GM23338 (cell line): Measurements from ENCODE around the gene RAB11B. TPM values are rescaled to one million over a fixed set of nuclear protein-coding genes. Genes with fewer than 3 reads are reported as not detected.
A peak's percentile ranks its signal among the peaks of the same experiment; 100 is the strongest.
"Not testable (repeated sequence)": the region's sequence is repeated elsewhere in the genome, so short reads cannot be mapped to it uniquely, and the experiment has no call there.

ENCODE experiments used
- ATAC-seq: fragments of 200-7000 bp; cut with Tn5 transposase; 3 replicates; pipeline ENCODE4 v1.9.1; 2020
- DNase-seq: peaks from one replicate; pipeline ENCODE4 v3.0.0-alpha.2; 2015; ENCODE audit warnings: low spot score
- H2AFZ ChIP-seq: fragments of 200-600 bp; sonication (generic); 2 replicates; pipeline ENCODE4 v1.8.0; 2016; ENCODE audit warnings: antibody characterized with exemption, mild to moderate bottlenecking, moderate library complexity
- H3F3A ChIP-seq: fragments of 200-600 bp; sonication (generic); replicated peaks from 2 replicates; pipeline ENCODE4 v1.8.0; 2017; ENCODE audit warnings: antibody characterized with exemption, mixed run types, low read depth
- H3K27ac ChIP-seq: fragments of 200-600 bp; sonication (generic); 2 replicates; pipeline ENCODE4 v1.6.1; 2016; ENCODE audit warnings: low read depth
- H3K27me3 ChIP-seq: fragments of 200-600 bp; sonication (generic); 2 replicates; pipeline ENCODE4 v1.8.0; 2016; ENCODE audit warnings: mild to moderate bottlenecking, mixed run types, moderate library complexity; ENCODE audit not compliant: insufficient read depth
- H3K36me3 ChIP-seq: fragments of 200-600 bp; sonication (generic); 2 replicates; pipeline ENCODE4 v1.8.0; 2016; ENCODE audit warnings: mild to moderate bottlenecking; ENCODE audit not compliant: insufficient read depth
- H3K4me1 ChIP-seq: fragments of 200-600 bp; sonication (generic); 2 replicates; pipeline ENCODE4 v1.8.0; 2016; ENCODE audit warnings: mild to moderate bottlenecking, moderate library complexity; ENCODE audit not compliant: insufficient read depth
- H3K4me2 ChIP-seq: fragments of 200-600 bp; sonication (generic); 2 replicates; pipeline ENCODE4 v1.7.1; 2017; ENCODE audit warnings: mixed run types
- H3K4me3 ChIP-seq: fragments of 200-600 bp; sonication (generic); 2 replicates; pipeline ENCODE4 v1.6.1; 2016; ENCODE audit warnings: mixed run types
- H3K79me2 ChIP-seq: fragments of 200-600 bp; sonication (generic); replicated peaks from 2 replicates; pipeline ENCODE4 v1.8.0; 2017; ENCODE audit warnings: mild to moderate bottlenecking; ENCODE audit not compliant: insufficient read depth
- H3K9me2 ChIP-seq: fragments of 200-600 bp; sonication (generic); 2 replicates; pipeline ENCODE4 v1.8.0; 2017; ENCODE audit not compliant: insufficient read depth
- H4K20me1 ChIP-seq: fragments of 200-600 bp; sonication (generic); replicated peaks from 2 replicates; pipeline ENCODE4 v1.8.0; 2017; ENCODE audit warnings: mild to moderate bottlenecking; ENCODE audit not compliant: insufficient read depth
- H3K27ac Mint-ChIP-seq: 2 replicates; pipeline ENCODE4 v1.8.0; 2020; ENCODE audit warnings: inconsistent platforms, mild to moderate bottlenecking, moderate library complexity, mixed read lengths
- H3K27me3 Mint-ChIP-seq: 3 replicates; pipeline ENCODE4 v1.8.0; 2022; ENCODE audit warnings: low read depth, mild to moderate bottlenecking, moderate library complexity, mixed read lengths, inconsistent platforms; ENCODE audit not compliant: insufficient read depth, poor library complexity
- H3K36me3 Mint-ChIP-seq: 3 replicates; pipeline ENCODE4 v1.8.0; 2021; ENCODE audit warnings: low read depth, mild to moderate bottlenecking, inconsistent platforms, moderate library complexity, mixed read lengths
- H3K4me1 Mint-ChIP-seq: 3 replicates; pipeline ENCODE4 v1.8.0; 2020; ENCODE audit warnings: mild to moderate bottlenecking, inconsistent platforms, mixed read lengths
- H3K4me3 Mint-ChIP-seq: 3 replicates; pipeline ENCODE4 v1.8.0; 2021; ENCODE audit warnings: moderate library complexity, mild to moderate bottlenecking, inconsistent platforms, mixed read lengths
- H3K9me3 Mint-ChIP-seq: 3 replicates; pipeline ENCODE4 v1.8.0; 2020; ENCODE audit warnings: moderate library complexity, mild to moderate bottlenecking, inconsistent platforms, mixed read lengths
- ETS1 ChIP-seq: IDR thresholded peaks from 2 replicates; pipeline ENCODE4 v1.6.1; 2016; ENCODE audit warnings: antibody characterized with exemption
- ZNF462 ChIP-seq: fragments of 250-450 bp; sonication (Bioruptor Pico); IDR thresholded peaks from 2 replicates; pipeline ENCODE4 v1.5.0; 2020; ENCODE audit warnings: mild to moderate bottlenecking, moderate library complexity
- polyA plus RNA-seq: library from polyadenylated mRNA; unstranded; fragments of >200 nt; fragmentation: Nextera tagmentation; extraction: Ambion mirVana; gene quantifications from 2 replicates; pipeline ENCODE4 v1.2.1, GENCODE V29; 2016
- total RNA-seq: library from RNA; depleted of rRNA; stranded (reverse); fragments of >200 nt; shearing (Covaris generic); gene quantifications from 2 replicates; pipeline ENCODE4 v1.2.3, GENCODE V29; 2014

Gene RAB11B
- total and polyA plus RNA-seq, 2 experiments from 2014 or later = 66.0 to 79.6 TPM

GRCh38 chr19:8441725-8442544 is 51.8 kb downstream of the RAB11B start:
- Mint-ChIP-seq H3K27me3 (peaks cover 6% of the 10 kb centered on the region), H3K4me3 (peak overlapping the region; percentile 20; the same call in 2 of the 3 replicates), H3K4me1 (peaks cover 19% of the 10 kb centered on the region), H3K36me3 (peaks cover 21% of the 10 kb centered on the region), H3K27ac (peak overlapping the region; percentile 86), H3K9me3 (no peaks in the 10 kb centered on the region)
- H3K27me3 ChIP-seq = no peaks in the 10 kb centered on the region
- peaks cover 26% of the 10 kb centered on the region for H3K79me2 ChIP-seq
- peak overlapping the region; percentile 0; the same call in 1 of the 2 replicates for H2AFZ ChIP-seq
- H4K20me1 ChIP-seq = peaks cover 11% of the 10 kb centered on the region
- H3K27ac ChIP-seq = peak overlapping the region; percentile 52
- no peak overlapping the region for H3K4me2 ChIP-seq
- no peak overlapping the region for H3K4me3 ChIP-seq
- DNase-seq (peak; percentile 83), ATAC-seq (peak; percentile 60)
- H3K9me2 ChIP-seq = no peaks in the 10 kb centered on the region
- peaks cover 21% of the 10 kb centered on the region for H3F3A ChIP-seq
- TF ChIP-seq ZNF462 = no peak
- no peaks in the 10 kb centered on the region; the same call in 1 of the 2 replicates for H3K36me3 ChIP-seq
- peaks cover 15% of the 10 kb centered on the region; the same call in 1 of the 2 replicates for H3K4me1 ChIP-seq

GRCh38 chr19:8444140-8444676 is 54.0 kb downstream of the RAB11B start:
- Histone ChIP-seq H3K4me3 (peak overlapping the region; percentile 97), H3F3A (peaks cover 21% of the 10 kb centered on the region), H4K20me1 (peaks cover 22% of the 10 kb centered on the region), H3K27ac (peak overlapping the region; percentile 97), H3K4me1 (peaks cover 34% of the 10 kb centered on the region), H2AFZ (peak overlapping the region; percentile 77), H3K4me2 (peak overlapping the region; percentile 85), H3K79me2 (peaks cover 48% of the 10 kb centered on the region)
- peak; percentile 8; the same call in 1 of the 2 replicates for TF ChIP-seq ETS1
- H3K36me3 ChIP-seq, ATAC-seq, H3K9me3 Mint-ChIP-seq, DNase-seq, H3K27me3 Mint-ChIP-seq, H3K27me3 ChIP-seq, H3K9me2 ChIP-seq: not testable (repeated sequence)
- Mint-ChIP-seq H3K4me1 (peaks cover 38% of the 10 kb centered on the region), H3K27ac (peak overlapping the region; percentile 95), H3K36me3 (peaks cover 38% of the 10 kb centered on the region), H3K4me3 (peak overlapping the region; percentile 90)
